Activated CD4-positive, alpha-beta T cell treated with anti-CD3 and anti-CD28 coated beads, Interleukin-2, amount 10 ng/mL, durations not matched to agents 7 days and 5 days (primary cell): ENCODE results near the gene CNTNAP3B. TPM values are rescaled to one million over a fixed set of nuclear protein-coding genes. Genes with fewer than 3 reads are reported as not detected.
"Not testable (repeated sequence)": the region's sequence is repeated elsewhere in the genome, so short reads cannot be mapped to it uniquely, and the experiment has no call there.

Source experiments
- CTCF ChIA-PET: fragments of 350-600 bp; sonication (Branson Sonifier 250); formaldehyde crosslinking; loops from one replicate; lab custom pipeline; 2021; ENCODE audit warnings: antibody characterized with exemption; lab: Charles Lee
- POLR2A ChIA-PET: fragments of 350-600 bp; sonication (Branson Sonifier 250); formaldehyde crosslinking; loops from one replicate; lab custom pipeline; 2021; ENCODE audit warnings: antibody characterized with exemption; lab: Charles Lee
- DNase-seq: peaks from one replicate; pipeline ENCODE4 v3.0.0-alpha.2; 2020
- H3K27ac Mint-ChIP-seq: one replicate; pipeline ENCODE4 v1.8.0; 2021; ENCODE audit warnings: mild to moderate bottlenecking, moderate library complexity, mixed read lengths
- H3K27me3 Mint-ChIP-seq: one replicate; pipeline ENCODE4 v1.8.0; 2021; ENCODE audit warnings: mixed read lengths
- H3K36me3 Mint-ChIP-seq: one replicate; pipeline ENCODE4 v1.8.0; 2021; ENCODE audit warnings: low read depth, mixed read lengths
- H3K4me1 Mint-ChIP-seq: one replicate; pipeline ENCODE4 v1.8.0; 2021; ENCODE audit warnings: mixed read lengths
- H3K4me3 Mint-ChIP-seq: one replicate; pipeline ENCODE4 v1.8.0; 2021; ENCODE audit warnings: mild to moderate bottlenecking, moderate library complexity, mixed read lengths
- H3K9me3 Mint-ChIP-seq: one replicate; pipeline ENCODE4 v1.8.0; 2021; ENCODE audit warnings: mixed read lengths
- total RNA-seq, 2 experiments: library from RNA; stranded (reverse); gene quantifications; one replicate each; pipeline ENCODE4 v1.2.3, GENCODE V29; 2021

The CNTNAP3B gene
- total RNA-seq, 2 experiments from 2014 or later: not detected

- H3K27ac Mint-ChIP-seq, H3K4me3 Mint-ChIP-seq, H3K27me3 Mint-ChIP-seq, CTCF ChIA-PET, POLR2A ChIA-PET, H3K4me1 Mint-ChIP-seq, H3K9me3 Mint-ChIP-seq, H3K36me3 Mint-ChIP-seq, DNase-seq: not testable (repeated sequence)
Observed at GRCh38 chr9:41917374-41917773, 211.9 kb downstream of the CNTNAP3B start.

GRCh38 chr9:41905488-41905887, 223.7 kb downstream of the CNTNAP3B start:
- H3K4me3 Mint-ChIP-seq, H3K27me3 Mint-ChIP-seq, H3K27ac Mint-ChIP-seq, H3K9me3 Mint-ChIP-seq, H3K4me1 Mint-ChIP-seq, CTCF ChIA-PET, DNase-seq, H3K36me3 Mint-ChIP-seq, POLR2A ChIA-PET: not testable (repeated sequence)

GRCh38 chr9:41902762-41903161, 226.5 kb downstream of the CNTNAP3B start:
- DNase-seq, H3K4me1 Mint-ChIP-seq, H3K27ac Mint-ChIP-seq, POLR2A ChIA-PET, H3K27me3 Mint-ChIP-seq, CTCF ChIA-PET, H3K4me3 Mint-ChIP-seq, H3K9me3 Mint-ChIP-seq, H3K36me3 Mint-ChIP-seq: not testable (repeated sequence)

- H3K4me1 Mint-ChIP-seq, H3K27me3 Mint-ChIP-seq, H3K9me3 Mint-ChIP-seq, POLR2A ChIA-PET, H3K27ac Mint-ChIP-seq, H3K36me3 Mint-ChIP-seq, DNase-seq, CTCF ChIA-PET, H3K4me3 Mint-ChIP-seq: not testable (repeated sequence)
Observed at GRCh38 chr9:41898720-41899343, 230.4 kb downstream of the CNTNAP3B start.

GRCh38 chr9:41874557-41874956, 254.7 kb downstream of the CNTNAP3B start:
- H3K4me1 Mint-ChIP-seq, H3K9me3 Mint-ChIP-seq, H3K4me3 Mint-ChIP-seq, POLR2A ChIA-PET, H3K27me3 Mint-ChIP-seq, H3K27ac Mint-ChIP-seq, H3K36me3 Mint-ChIP-seq, CTCF ChIA-PET, DNase-seq: not testable (repeated sequence)

- H3K36me3 Mint-ChIP-seq, H3K4me1 Mint-ChIP-seq, DNase-seq, H3K4me3 Mint-ChIP-seq, H3K9me3 Mint-ChIP-seq, POLR2A ChIA-PET, H3K27ac Mint-ChIP-seq, CTCF ChIA-PET, H3K27me3 Mint-ChIP-seq: not testable (repeated sequence)
Observed at GRCh38 chr9:41855422-41855821, 273.8 kb downstream of the CNTNAP3B start.

- H3K4me3 Mint-ChIP-seq, DNase-seq, CTCF ChIA-PET, H3K36me3 Mint-ChIP-seq, H3K4me1 Mint-ChIP-seq, POLR2A ChIA-PET, H3K27ac Mint-ChIP-seq, H3K9me3 Mint-ChIP-seq, H3K27me3 Mint-ChIP-seq: not testable (repeated sequence)
Observed at GRCh38 chr9:41851848-41852740, 277.1 kb downstream of the CNTNAP3B start.

GRCh38 chr9:41847829-41848228, 281.4 kb downstream of the CNTNAP3B start:
- CTCF ChIA-PET, H3K4me3 Mint-ChIP-seq, H3K9me3 Mint-ChIP-seq, DNase-seq, H3K4me1 Mint-ChIP-seq, H3K27ac Mint-ChIP-seq, H3K36me3 Mint-ChIP-seq, POLR2A ChIA-PET, H3K27me3 Mint-ChIP-seq: not testable (repeated sequence)

Other genes starting within 250 kb of the CNTNAP3B start
- gene SPATA31A6, start 54.2 kb upstream of the CNTNAP3B start, total RNA-seq: not detected